HepG2 (cell line): ENCODE results near the gene RBM15B. TPM values are rescaled to one million over a fixed set of nuclear protein-coding genes. Genes with fewer than 3 reads are reported as not detected.
A peak's percentile ranks its signal among the peaks of the same experiment; 100 is the strongest.

Experiments used
- CC2D1A ChIP-seq: sonication (generic); formaldehyde crosslinking; IDR thresholded peaks from 2 replicates; pipeline ENCODE4 v1.8.1; 2023; ENCODE audit warnings: mild to moderate bottlenecking, missing genetic modification reagents
- IKZF4 ChIP-seq: sonication (generic); formaldehyde crosslinking; IDR thresholded peaks from 2 replicates; pipeline ENCODE4 v1.5.1; 2020; ENCODE audit warnings: borderline replicate concordance, mild to moderate bottlenecking, low read depth, missing genetic modification reagents; ENCODE audit errors: not compliant biosample characterization
- JARID2 ChIP-seq: sonication (generic); formaldehyde crosslinking; IDR thresholded peaks from 2 replicates; pipeline ENCODE4 v1.8.1; 2023; ENCODE audit warnings: missing genetic modification reagents, inconsistent platforms; ENCODE audit not compliant: insufficient replicate concordance
- KLF11 ChIP-seq: IDR thresholded peaks from 2 replicates; pipeline ENCODE4 v1.6.1; 2016; ENCODE audit warnings: missing compliant biosample characterization
- KLF13 ChIP-seq: sonication (generic); formaldehyde crosslinking; IDR thresholded peaks from 2 replicates; pipeline ENCODE4 v1.4.0; 2020; ENCODE audit warnings: mild to moderate bottlenecking, missing genetic modification reagents
- RFX5 ChIP-seq: IDR thresholded peaks from 2 replicates; pipeline ENCODE4 v1.6.1; 2011; ENCODE audit warnings: low read depth, low read length, improper control_type of control experiment
- SMAD3 ChIP-seq: sonication (generic); formaldehyde crosslinking; IDR thresholded peaks from 2 replicates; pipeline ENCODE4 v1.4.0; 2020; ENCODE audit warnings: missing genetic modification reagents
- ZNF160 ChIP-seq: sonication (generic); formaldehyde crosslinking; IDR thresholded peaks from 2 replicates; pipeline ENCODE4 v1.8.0; 2022; ENCODE audit warnings: mild to moderate bottlenecking, inconsistent platforms, missing genetic modification reagents
- ZNF225 ChIP-seq: sonication (generic); formaldehyde crosslinking; IDR thresholded peaks from 2 replicates; pipeline ENCODE4 v1.4.0; 2020; ENCODE audit warnings: mild to moderate bottlenecking, missing genetic modification reagents
- ZNF552 ChIP-seq: sonication (generic); formaldehyde crosslinking; IDR thresholded peaks from 2 replicates; pipeline ENCODE4 v1.9.0; 2022; ENCODE audit warnings: missing genetic modification reagents, mild to moderate bottlenecking, borderline replicate concordance
- ZNF761 ChIP-seq: sonication (generic); formaldehyde crosslinking; conservative IDR thresholded peaks from 2 replicates; pipeline ENCODE4 v1.4.0; 2020; ENCODE audit warnings: mild to moderate bottlenecking, missing genetic modification reagents
- ZNF768 ChIP-seq: sonication (generic); formaldehyde crosslinking; IDR thresholded peaks from 2 replicates; pipeline ENCODE4 v1.4.0; 2020; ENCODE audit warnings: missing genetic modification reagents
- ZNF83 ChIP-seq: sonication (generic); formaldehyde crosslinking; IDR thresholded peaks from 2 replicates; pipeline ENCODE4 v1.4.0; 2020; ENCODE audit warnings: missing genetic modification reagents, mild to moderate bottlenecking, borderline replicate concordance
- polyA plus RNA-seq, 8 experiments: library from polyadenylated mRNA; depleted of rRNA in 3 of 8; stranded (reverse) in 7 of 8; unstranded in 1 of 8; fragments of >200 nt; fragmentation: Illumina TruSeq in 4 of 8; extraction: Trizol in 4 of 8; gene quantifications; 2 replicates each; pipeline versions ENCODE4 v1.2.1 to v1.2.3, GENCODE V29; 2011 to 2016; ENCODE audit warnings: low read depth in 4 of 8, missing spikeins in 1 of 8, mixed read lengths in 1 of 8; ENCODE audit not compliant: insufficient read depth in 1 of 8
- total RNA-seq, 5 experiments: library from RNA; depleted of rRNA; stranded (reverse); fragments of >200 nt; fragmentation: Illumina TruSeq; extraction: Trizol; gene quantifications; 2 replicates each; pipeline ENCODE4 v1.2.3, GENCODE V29; 2016; ENCODE audit warnings: low read depth in 1 of 5
- TF ChIP-seq, protein P1 (sequence below): sonication (generic); formaldehyde crosslinking; conservative IDR thresholded peaks from 2 replicates; pipeline ENCODE4 v1.8.0; 2022; ENCODE audit warnings: low read depth, missing genetic modification reagents
- TF ChIP-seq, protein P2 (sequence below): sonication (generic); formaldehyde crosslinking; IDR thresholded peaks from 2 replicates; pipeline ENCODE4 v1.5.0; 2020; ENCODE audit warnings: mild to moderate bottlenecking, missing genetic modification reagents, borderline replicate concordance
- TF ChIP-seq, protein P3 (sequence below): IDR thresholded peaks from 2 replicates; pipeline ENCODE4 v1.6.1; 2012; ENCODE audit warnings: inconsistent platforms
- TF ChIP-seq, protein P4 (sequence below): IDR thresholded peaks from 2 replicates; pipeline ENCODE4 v1.6.1; 2016; ENCODE audit warnings: missing compliant biosample characterization, missing genetic modification reagents, borderline replicate concordance
- TF ChIP-seq, protein P5 (sequence below): sonication (generic); formaldehyde crosslinking; IDR thresholded peaks from 2 replicates; pipeline ENCODE4 v1.8.1; 2023; ENCODE audit warnings: mild to moderate bottlenecking, inconsistent platforms, moderate library complexity, missing genetic modification reagents, borderline replicate concordance
- TF ChIP-seq, protein P6 (sequence below): sonication (generic); formaldehyde crosslinking; IDR thresholded peaks from 2 replicates; pipeline ENCODE4 v1.4.0; 2020; ENCODE audit warnings: missing genetic modification reagents
- TF ChIP-seq, protein P7 (sequence below): IDR thresholded peaks from 2 replicates; pipeline ENCODE4 v1.6.1; 2016; ENCODE audit warnings: mild to moderate bottlenecking

RBM15B gene
- total and polyA plus RNA-seq, 2 of the 13 experiments (the other 11 are each of a cell fraction or from before 2014, with no cell fraction given) = 8.2 to 19.3 TPM

DNA sequence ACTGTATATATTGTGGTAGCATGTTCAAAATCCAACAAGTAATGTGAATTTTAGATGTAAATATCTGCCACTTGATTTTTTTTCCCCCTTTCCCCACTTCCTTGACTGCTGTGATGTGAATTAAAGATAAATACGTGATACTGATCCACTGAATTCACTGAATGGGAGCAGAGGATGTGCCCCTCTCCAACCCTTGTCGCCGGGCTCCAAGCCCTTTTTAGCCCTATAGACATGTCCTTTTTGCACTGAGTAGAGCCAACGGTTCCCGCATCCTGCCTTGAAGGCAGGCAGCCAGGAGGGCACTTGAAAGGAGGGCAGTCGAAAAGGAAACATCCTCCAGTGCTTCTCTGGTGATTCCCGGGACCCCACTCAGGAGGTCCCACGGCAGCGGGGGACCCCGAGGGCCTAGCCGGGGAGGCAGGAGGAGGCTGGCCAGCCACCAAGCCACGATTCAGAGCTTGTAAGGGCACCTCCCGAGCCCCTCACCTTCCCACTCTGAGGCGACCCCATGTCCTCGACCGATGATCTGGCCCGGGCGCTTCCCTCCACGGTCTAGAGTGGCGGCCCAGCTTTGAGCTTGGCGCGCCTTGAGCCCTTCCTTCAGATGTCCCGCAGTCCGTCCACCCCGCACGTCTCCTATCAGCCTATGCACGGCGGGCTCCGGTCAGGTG, 6.9 kb upstream of the RBM15B start (continued):
- TF ChIP-seq IKZF4 (CRISPR knock-in tag) = peak; percentile 44
- TF ChIP-seq, protein P1, sequence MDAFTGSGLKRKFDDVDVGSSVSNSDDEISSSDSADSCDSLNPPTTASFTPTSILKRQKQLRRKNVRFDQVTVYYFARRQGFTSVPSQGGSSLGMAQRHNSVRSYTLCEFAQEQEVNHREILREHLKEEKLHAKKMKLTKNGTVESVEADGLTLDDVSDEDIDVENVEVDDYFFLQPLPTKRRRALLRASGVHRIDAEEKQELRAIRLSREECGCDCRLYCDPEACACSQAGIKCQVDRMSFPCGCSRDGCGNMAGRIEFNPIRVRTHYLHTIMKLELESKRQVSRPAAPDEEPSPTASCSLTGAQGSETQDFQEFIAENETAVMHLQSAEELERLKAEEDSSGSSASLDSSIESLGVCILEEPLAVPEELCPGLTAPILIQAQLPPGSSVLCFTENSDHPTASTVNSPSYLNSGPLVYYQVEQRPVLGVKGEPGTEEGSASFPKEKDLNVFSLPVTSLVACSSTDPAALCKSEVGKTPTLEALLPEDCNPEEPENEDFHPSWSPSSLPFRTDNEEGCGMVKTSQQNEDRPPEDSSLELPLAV (CRISPR knock-in tag) = no peak
- TF ChIP-seq, protein P2, sequence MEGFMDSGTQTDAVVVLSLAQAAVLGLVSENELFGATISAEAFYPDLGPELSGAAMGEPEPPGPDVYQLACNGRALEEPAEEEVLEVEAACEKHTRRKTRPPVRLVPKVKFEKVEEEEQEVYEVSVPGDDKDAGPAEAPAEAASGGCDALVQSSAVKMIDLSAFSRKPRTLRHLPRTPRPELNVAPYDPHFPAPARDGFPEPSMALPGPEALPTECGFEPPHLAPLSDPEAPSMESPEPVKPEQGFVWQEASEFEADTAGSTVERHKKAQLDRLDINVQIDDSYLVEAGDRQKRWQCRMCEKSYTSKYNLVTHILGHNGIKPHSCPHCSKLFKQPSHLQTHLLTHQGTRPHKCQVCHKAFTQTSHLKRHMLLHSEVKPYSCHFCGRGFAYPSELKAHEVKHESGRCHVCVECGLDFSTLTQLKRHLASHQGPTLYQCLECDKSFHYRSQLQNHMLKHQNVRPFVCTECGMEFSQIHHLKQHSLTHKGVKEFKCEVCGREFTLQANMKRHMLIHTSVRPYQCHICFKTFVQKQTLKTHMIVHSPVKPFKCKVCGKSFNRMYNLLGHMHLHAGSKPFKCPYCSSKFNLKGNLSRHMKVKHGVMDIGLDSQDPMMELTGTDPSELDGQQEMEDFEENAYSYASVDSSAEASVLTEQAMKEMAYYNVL (CRISPR knock-in tag) = peak; percentile 38; the same call in 1 of the 2 replicates
- TF ChIP-seq, protein P3, sequence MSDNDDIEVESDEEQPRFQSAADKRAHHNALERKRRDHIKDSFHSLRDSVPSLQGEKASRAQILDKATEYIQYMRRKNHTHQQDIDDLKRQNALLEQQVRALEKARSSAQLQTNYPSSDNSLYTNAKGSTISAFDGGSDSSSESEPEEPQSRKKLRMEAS = peak; percentile 8; the same call in 1 of the 2 replicates
- TF ChIP-seq ZNF225 (CRISPR knock-in tag) = peak; percentile 66; the same call in 1 of the 2 replicates
- TF ChIP-seq, protein P4, sequence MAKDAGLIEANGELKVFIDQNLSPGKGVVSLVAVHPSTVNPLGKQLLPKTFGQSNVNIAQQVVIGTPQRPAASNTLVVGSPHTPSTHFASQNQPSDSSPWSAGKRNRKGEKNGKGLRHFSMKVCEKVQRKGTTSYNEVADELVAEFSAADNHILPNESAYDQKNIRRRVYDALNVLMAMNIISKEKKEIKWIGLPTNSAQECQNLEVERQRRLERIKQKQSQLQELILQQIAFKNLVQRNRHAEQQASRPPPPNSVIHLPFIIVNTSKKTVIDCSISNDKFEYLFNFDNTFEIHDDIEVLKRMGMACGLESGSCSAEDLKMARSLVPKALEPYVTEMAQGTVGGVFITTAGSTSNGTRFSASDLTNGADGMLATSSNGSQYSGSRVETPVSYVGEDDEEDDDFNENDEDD (CRISPR knock-in tag) = no peak
- TF ChIP-seq, protein P5, sequence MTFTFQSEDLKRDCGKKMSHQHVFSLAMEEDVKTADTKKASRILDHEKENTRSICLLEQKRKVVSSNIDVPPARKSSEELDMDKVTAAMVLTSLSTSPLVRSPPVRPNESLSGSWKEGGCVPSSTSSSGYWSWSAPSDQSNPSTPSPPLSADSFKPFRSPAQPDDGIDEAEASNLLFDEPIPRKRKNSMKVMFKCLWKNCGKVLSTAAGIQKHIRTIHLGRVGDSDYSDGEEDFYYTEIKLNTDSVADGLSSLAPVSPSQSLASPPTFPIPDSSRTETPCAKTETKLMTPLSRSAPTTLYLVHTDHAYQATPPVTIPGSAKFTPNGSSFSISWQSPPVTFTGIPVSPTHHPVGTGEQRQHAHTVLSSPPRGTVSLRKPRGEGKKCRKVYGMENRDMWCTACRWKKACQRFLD (CRISPR knock-in tag) = 0 out of 2 replicates have a peak, but pooled peaks have one; percentile 3
- TF ChIP-seq CC2D1A (CRISPR knock-in tag) = 0 out of 2 replicates have a peak, but pooled peaks have one; percentile 50
- peak; percentile 33; the same call in 1 of the 2 replicates for TF ChIP-seq ZNF768 (CRISPR knock-in tag)
- no peak for TF ChIP-seq RFX5
- TF ChIP-seq, protein P6, sequence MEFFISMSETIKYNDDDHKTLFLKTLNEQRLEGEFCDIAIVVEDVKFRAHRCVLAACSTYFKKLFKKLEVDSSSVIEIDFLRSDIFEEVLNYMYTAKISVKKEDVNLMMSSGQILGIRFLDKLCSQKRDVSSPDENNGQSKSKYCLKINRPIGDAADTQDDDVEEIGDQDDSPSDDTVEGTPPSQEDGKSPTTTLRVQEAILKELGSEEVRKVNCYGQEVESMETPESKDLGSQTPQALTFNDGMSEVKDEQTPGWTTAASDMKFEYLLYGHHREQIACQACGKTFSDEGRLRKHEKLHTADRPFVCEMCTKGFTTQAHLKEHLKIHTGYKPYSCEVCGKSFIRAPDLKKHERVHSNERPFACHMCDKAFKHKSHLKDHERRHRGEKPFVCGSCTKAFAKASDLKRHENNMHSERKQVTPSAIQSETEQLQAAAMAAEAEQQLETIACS (CRISPR knock-in tag) = no peak
- TF ChIP-seq, protein P7, sequence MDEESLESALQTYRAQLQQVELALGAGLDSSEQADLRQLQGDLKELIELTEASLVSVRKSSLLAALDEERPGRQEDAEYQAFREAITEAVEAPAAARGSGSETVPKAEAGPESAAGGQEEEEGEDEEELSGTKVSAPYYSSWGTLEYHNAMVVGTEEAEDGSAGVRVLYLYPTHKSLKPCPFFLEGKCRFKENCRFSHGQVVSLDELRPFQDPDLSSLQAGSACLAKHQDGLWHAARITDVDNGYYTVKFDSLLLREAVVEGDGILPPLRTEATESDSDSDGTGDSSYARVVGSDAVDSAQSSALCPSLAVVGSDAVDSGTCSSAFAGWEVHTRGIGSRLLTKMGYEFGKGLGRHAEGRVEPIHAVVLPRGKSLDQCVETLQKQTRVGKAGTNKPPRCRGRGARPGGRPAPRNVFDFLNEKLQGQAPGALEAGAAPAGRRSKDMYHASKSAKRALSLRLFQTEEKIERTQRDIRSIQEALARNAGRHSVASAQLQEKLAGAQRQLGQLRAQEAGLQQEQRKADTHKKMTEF (CRISPR knock-in tag) = no peak
- TF ChIP-seq ZNF552 (CRISPR knock-in tag) = no peak
- no peak for TF ChIP-seq KLF13 (CRISPR knock-in tag)
- TF ChIP-seq SMAD3 (CRISPR knock-in tag) = no peak
- no peak for TF ChIP-seq ZNF761 (CRISPR knock-in tag)
- 0 out of 2 replicates have a peak, but pooled peaks have one; percentile 33 for TF ChIP-seq ZNF83 (CRISPR knock-in tag)
- TF ChIP-seq ZNF160 (CRISPR knock-in tag) = 0 out of 2 replicates have a peak, but pooled peaks have one; percentile 6
- TF ChIP-seq JARID2 (CRISPR knock-in tag) = no peak
- TF ChIP-seq KLF11 = no peak
